Measurements from ENCODE around the gene ACAA1. TPM values are rescaled to one million over a fixed set of nuclear protein-coding genes. Genes with fewer than 3 reads are reported as not detected.

Gene ACAA1
- total and polyA plus RNA-seq, 2 experiments from 2014 or later, result 21.4 to 26.6 TPM

DNA sequence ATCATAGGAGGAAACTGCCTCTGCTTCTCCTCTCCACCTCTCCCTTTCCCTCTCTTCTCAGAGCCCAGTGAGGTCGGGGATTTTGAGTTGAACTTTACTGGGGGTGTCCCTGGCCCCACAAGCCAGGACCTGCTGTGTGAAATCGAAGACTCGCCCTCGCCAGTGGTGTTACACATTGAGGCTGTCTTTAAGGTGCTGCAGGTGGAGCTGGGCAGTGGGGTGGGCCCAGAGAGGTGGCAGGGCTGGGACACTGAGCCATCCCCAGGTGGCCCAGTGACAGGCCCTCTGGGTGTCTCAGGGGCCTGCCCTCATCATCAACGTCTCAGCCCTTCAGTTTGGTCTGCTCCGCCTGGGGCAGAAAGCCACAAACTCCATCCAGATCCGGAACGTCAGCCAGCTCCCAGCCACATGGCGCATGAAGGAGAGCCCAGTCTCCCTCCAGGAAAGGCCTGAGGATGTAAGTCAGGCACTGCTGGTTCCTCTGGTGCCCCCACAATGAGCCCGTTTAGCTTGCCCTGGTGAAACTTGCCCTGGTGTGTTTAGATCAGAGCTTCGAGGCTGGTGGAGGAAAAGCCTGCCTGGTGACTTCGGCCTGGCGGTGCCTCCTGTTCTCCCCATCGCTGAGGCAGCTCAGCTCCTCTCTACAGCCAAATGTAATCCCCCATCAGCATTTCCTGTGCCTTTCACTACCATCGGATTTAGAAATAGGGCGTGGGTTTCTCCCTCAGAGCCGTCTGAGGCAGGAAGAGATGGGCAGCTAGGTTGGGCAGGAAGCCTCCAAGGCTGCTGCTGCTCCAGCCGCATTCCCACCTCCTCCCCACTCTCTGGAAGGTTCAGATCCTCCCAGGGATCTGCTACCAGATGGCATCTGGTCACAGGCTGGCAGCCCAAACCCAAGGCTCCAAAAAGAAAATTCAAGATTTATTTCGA is 39.2 kb downstream of the ACAA1 start:
- H3K4me3 Mint-ChIP-seq, result no peak overlapping the region
- no peak for ATAC-seq
- Histone ChIP-seq H3K9me2 (ENCODE audit: insufficient read depth) (no peaks in the 10 kb centered on the region), H3K4me2 (no peak overlapping the region), H3K4me3 (no peak overlapping the region), H3K27ac (ENCODE audit: low read depth) (no peak overlapping the region), H3F3A (replicated peaks; ENCODE audit: low read depth) (no peaks in the 10 kb centered on the region), H3K36me3 (ENCODE audit: insufficient read depth) (no peaks in the 10 kb centered on the region), H3K27me3 (ENCODE audit: insufficient read depth) (no peaks in the 10 kb centered on the region), H4K20me1 (replicated peaks; ENCODE audit: insufficient read depth) (no peaks in the 10 kb centered on the region), H3K4me1 (ENCODE audit: insufficient read depth) (peaks cover 13% of the 10 kb centered on the region), H3K79me2 (replicated peaks; ENCODE audit: insufficient read depth) (no peaks in the 10 kb centered on the region), H2AFZ (peak overlapping the region; percentile 74)
- H3K36me3 Mint-ChIP-seq (ENCODE audit: low read depth), result no peaks in the 10 kb centered on the region
- no peaks in the 10 kb centered on the region for H3K9me3 Mint-ChIP-seq
- peaks cover 16% of the 10 kb centered on the region for H3K27me3 Mint-ChIP-seq (ENCODE audit: insufficient read depth, low read depth, poor library complexity)
- H3K27ac Mint-ChIP-seq, result no peak overlapping the region
- no peak for DNase-seq (ENCODE audit: low spot score)
- peaks cover 31% of the 10 kb centered on the region for H3K4me1 Mint-ChIP-seq
- no peak for TF ChIP-seq ZNF331 (CRISPR knock-in tag; IDR thresholded peaks at IDR 0.05; ENCODE audit: low read depth)

DNA sequence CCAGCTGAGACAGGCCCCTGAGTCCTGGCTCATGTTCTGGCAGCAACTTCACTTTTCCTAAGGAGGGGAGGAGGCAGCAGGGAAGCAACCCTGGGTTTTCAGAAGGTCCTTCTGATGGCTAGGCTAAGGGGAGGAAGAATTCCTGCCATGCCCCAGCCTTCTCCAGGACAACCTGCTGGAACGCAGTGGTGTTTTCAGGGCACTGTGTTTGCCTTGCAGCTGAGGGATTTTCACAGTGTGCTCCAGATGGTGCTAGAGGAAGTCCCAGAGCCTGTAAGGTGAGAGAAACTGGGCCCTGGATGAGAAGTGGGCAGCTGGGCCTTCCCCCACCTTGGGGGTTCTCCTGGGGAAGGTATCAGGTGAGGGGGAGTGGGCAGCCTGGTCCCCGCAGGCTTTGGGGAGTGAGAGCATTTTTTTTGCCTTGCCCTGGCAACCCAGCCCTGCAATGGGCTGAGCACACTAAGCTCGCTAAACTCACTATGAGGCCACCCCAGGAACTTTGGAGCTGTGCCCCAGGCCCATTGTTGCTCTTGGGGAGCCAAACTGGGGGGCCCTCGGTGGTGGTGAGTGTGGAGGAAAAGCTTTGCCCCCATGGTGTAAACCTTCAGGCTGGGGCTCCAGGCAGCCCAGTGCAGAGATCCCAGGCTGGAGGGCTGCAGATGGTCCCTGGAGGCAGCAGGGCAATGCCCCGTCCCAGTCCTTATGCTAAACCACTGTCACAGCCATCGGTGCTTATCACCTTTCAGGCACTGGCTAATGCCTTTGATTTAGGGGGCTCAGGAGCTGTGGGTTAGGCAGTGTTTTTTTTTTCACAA is 41.1 kb downstream of the ACAA1 start:
- no peaks in the 10 kb centered on the region for H3K9me3 Mint-ChIP-seq
- no peak for DNase-seq (ENCODE audit: low spot score)
- TF ChIP-seq CREB1 (CRISPR knock-in tag; IDR thresholded peaks at IDR 0.05; ENCODE audit: low read depth) (no peak), POLR2AphosphoS5 (IDR thresholded peaks at IDR 0.05; ENCODE audit: low read depth) (no peak), NANOG (IDR thresholded peaks at IDR 0.05; ENCODE audit: borderline replicate concordance) (no peak), EZH2phosphoT487 (IDR thresholded peaks at IDR 0.05; ENCODE audit: unreplicated experiment) (no peak), ZNF331 (CRISPR knock-in tag; IDR thresholded peaks at IDR 0.05; ENCODE audit: low read depth) (no peak), ZNF114 (CRISPR knock-in tag; IDR thresholded peaks at IDR 0.05) (no peak), JUNB (IDR thresholded peaks at IDR 0.05; ENCODE audit: unreplicated experiment) (no peak)
- TF ChIP-seq, protein P1, sequence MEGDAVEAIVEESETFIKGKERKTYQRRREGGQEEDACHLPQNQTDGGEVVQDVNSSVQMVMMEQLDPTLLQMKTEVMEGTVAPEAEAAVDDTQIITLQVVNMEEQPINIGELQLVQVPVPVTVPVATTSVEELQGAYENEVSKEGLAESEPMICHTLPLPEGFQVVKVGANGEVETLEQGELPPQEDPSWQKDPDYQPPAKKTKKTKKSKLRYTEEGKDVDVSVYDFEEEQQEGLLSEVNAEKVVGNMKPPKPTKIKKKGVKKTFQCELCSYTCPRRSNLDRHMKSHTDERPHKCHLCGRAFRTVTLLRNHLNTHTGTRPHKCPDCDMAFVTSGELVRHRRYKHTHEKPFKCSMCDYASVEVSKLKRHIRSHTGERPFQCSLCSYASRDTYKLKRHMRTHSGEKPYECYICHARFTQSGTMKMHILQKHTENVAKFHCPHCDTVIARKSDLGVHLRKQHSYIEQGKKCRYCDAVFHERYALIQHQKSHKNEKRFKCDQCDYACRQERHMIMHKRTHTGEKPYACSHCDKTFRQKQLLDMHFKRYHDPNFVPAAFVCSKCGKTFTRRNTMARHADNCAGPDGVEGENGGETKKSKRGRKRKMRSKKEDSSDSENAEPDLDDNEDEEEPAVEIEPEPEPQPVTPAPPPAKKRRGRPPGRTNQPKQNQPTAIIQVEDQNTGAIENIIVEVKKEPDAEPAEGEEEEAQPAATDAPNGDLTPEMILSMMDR (conservative IDR thresholded peaks at IDR 0.05; ENCODE audit: low read depth in 2 of 2), result no peak
- TF ChIP-seq, protein P2, sequence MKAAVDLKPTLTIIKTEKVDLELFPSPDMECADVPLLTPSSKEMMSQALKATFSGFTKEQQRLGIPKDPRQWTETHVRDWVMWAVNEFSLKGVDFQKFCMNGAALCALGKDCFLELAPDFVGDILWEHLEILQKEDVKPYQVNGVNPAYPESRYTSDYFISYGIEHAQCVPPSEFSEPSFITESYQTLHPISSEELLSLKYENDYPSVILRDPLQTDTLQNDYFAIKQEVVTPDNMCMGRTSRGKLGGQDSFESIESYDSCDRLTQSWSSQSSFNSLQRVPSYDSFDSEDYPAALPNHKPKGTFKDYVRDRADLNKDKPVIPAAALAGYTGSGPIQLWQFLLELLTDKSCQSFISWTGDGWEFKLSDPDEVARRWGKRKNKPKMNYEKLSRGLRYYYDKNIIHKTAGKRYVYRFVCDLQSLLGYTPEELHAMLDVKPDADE (IDR thresholded peaks at IDR 0.05), result no peak
- TF ChIP-seq, protein P3, sequence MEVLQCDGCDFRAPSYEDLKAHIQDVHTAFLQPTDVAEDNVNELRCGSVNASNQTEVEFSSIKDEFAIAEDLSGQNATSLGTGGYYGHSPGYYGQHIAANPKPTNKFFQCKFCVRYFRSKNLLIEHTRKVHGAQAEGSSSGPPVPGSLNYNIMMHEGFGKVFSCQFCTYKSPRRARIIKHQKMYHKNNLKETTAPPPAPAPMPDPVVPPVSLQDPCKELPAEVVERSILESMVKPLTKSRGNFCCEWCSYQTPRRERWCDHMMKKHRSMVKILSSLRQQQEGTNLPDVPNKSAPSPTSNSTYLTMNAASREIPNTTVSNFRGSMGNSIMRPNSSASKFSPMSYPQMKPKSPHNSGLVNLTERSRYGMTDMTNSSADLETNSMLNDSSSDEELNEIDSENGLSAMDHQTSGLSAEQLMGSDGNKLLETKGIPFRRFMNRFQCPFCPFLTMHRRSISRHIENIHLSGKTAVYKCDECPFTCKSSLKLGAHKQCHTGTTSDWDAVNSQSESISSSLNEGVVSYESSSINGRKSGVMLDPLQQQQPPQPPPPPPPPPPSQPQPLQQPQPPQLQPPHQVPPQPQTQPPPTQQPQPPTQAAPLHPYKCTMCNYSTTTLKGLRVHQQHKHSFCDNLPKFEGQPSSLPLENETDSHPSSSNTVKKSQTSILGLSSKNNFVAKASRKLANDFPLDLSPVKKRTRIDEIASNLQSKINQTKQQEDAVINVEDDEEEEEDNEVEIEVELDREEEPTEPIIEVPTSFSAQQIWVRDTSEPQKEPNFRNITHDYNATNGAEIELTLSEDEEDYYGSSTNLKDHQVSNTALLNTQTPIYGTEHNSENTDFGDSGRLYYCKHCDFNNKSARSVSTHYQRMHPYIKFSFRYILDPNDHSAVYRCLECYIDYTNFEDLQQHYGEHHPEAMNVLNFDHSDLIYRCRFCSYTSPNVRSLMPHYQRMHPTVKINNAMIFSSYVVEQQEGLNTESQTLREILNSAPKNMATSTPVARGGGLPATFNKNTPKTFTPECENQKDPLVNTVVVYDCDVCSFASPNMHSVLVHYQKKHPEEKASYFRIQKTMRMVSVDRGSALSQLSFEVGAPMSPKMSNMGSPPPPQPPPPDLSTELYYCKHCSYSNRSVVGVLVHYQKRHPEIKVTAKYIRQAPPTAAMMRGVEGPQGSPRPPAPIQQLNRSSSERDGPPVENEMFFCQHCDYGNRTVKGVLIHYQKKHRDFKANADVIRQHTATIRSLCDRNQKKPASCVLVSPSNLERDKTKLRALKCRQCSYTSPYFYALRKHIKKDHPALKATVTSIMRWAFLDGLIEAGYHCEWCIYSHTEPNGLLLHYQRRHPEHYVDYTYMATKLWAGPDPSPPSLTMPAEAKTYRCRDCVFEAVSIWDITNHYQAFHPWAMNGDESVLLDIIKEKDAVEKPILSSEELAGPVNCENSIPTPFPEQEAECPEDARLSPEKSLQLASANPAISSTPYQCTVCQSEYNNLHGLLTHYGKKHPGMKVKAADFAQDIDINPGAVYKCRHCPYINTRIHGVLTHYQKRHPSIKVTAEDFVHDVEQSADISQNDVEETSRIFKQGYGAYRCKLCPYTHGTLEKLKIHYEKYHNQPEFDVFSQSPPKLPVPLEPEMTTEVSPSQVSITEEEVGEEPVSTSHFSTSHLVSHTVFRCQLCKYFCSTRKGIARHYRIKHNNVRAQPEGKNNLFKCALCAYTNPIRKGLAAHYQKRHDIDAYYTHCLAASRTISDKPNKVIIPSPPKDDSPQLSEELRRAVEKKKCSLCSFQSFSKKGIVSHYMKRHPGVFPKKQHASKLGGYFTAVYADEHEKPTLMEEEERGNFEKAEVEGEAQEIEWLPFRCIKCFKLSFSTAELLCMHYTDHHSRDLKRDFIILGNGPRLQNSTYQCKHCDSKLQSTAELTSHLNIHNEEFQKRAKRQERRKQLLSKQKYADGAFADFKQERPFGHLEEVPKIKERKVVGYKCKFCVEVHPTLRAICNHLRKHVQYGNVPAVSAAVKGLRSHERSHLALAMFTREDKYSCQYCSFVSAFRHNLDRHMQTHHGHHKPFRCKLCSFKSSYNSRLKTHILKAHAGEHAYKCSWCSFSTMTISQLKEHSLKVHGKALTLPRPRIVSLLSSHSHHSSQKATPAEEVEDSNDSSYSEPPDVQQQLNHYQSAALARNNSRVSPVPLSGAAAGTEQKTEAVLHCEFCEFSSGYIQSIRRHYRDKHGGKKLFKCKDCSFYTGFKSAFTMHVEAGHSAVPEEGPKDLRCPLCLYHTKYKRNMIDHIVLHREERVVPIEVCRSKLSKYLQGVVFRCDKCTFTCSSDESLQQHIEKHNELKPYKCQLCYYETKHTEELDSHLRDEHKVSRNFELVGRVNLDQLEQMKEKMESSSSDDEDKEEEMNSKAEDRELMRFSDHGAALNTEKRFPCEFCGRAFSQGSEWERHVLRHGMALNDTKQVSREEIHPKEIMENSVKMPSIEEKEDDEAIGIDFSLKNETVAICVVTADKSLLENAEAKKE (CRISPR knock-in tag; IDR thresholded peaks at IDR 0.05), result no peak

More for the DNA sequence above, 41.1 kb downstream of the ACAA1 start:
- H3K79me2 ChIP-seq (replicated peaks; ENCODE audit: insufficient read depth), result no peaks in the 10 kb centered on the region
- H3K27ac ChIP-seq (ENCODE audit: low read depth), result no peak overlapping the region
- H3K27me3 ChIP-seq (ENCODE audit: insufficient read depth), result no peaks in the 10 kb centered on the region
- no peaks in the 10 kb centered on the region; the same call in 1 of the 2 replicates for H4K20me1 ChIP-seq (replicated peaks; ENCODE audit: insufficient read depth)
- Mint-ChIP-seq H3K4me3 (no peak overlapping the region), H3K27ac (no peak overlapping the region), H3K36me3 (ENCODE audit: low read depth) (no peaks in the 10 kb centered on the region), H3K4me1 (peaks cover 23% of the 10 kb centered on the region), H3K27me3 (ENCODE audit: insufficient read depth, low read depth, poor library complexity) (peaks cover 11% of the 10 kb centered on the region)
- no peak overlapping the region for H2AFZ ChIP-seq
- no peaks in the 10 kb centered on the region for H3K36me3 ChIP-seq (ENCODE audit: insufficient read depth)
- no peaks in the 10 kb centered on the region for H3K9me2 ChIP-seq (ENCODE audit: insufficient read depth)
- H3F3A ChIP-seq (replicated peaks; ENCODE audit: low read depth), result no peaks in the 10 kb centered on the region
- no peak for ATAC-seq
- peaks cover 13% of the 10 kb centered on the region for H3K4me1 ChIP-seq (ENCODE audit: insufficient read depth)
- no peak overlapping the region for H3K4me3 ChIP-seq
- no peak overlapping the region for H3K4me2 ChIP-seq

Data from GM23338 (cell line).